ENCODE data around the gene CPNE2. TPM values are rescaled to one million over a fixed set of nuclear protein-coding genes. Genes with fewer than 3 reads are reported as not detected.
A peak's percentile ranks its signal among the peaks of the same experiment; 100 is the strongest.
"Not testable (repeated sequence)": the region's sequence is repeated elsewhere in the genome, so short reads cannot be mapped to it uniquely, and the experiment has no call there.

The CPNE2 gene
- total RNA-seq, 1 donor from 2014 or later = 64.5 TPM

DNA sequence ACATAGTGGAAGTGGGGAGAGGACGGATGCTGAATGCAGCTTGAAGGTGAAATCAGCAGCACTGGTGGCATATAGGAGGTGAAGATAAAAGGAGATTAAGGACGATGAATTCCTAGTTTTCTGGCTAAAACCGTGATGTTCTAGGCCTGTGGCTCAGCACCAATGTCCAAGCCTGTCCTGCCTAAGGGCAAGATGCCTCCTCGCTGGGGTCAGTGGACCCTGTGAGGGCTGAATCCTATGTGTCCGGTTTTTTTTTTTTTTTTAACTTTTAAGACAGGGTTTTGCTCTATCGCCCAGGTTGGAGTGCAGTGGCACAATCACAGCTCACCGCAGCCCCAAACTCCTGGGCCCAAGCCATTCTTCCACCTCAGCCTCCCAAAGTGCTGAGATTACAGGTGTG, 12.8 kb downstream of the CPNE2 start:
- intact Hi-C loops (cut with DNase I) = no loop called here

DNA sequence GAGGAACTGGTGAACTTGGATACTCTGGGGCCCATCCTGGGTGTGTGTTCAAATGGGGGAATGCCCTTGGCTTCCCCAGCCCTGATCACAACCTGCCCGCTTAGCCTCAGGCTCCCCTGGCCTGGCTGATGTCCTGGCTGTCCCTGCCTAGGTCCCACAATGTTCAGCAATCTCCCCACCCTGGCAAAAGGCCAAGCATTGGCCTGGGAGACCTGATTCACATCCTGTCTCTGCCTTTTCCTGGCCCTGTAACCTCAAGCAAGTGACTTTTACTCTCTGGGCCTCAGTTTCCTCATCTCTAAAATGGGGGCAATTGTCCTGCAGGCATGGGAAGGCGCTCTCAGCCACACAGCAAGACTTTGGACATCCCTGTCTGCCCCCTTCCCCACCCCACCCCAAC, 14.4 kb downstream of the CPNE2 start:
- Histone ChIP-seq H3K27me3 (no peaks in the 10 kb centered on the region), H3K27ac (no peak overlapping the region), H3K9me3 (no peaks in the 10 kb centered on the region), H3K4me1 (no peaks in the 10 kb centered on the region), H3K4me3 (no peak overlapping the region), H3K36me3 (no peaks in the 10 kb centered on the region)
- intact Hi-C loops (cut with DNase I) = no loop called here
- DNase-seq (no peak), ATAC-seq (peak; percentile 28)
- TF ChIP-seq, protein P1, sequence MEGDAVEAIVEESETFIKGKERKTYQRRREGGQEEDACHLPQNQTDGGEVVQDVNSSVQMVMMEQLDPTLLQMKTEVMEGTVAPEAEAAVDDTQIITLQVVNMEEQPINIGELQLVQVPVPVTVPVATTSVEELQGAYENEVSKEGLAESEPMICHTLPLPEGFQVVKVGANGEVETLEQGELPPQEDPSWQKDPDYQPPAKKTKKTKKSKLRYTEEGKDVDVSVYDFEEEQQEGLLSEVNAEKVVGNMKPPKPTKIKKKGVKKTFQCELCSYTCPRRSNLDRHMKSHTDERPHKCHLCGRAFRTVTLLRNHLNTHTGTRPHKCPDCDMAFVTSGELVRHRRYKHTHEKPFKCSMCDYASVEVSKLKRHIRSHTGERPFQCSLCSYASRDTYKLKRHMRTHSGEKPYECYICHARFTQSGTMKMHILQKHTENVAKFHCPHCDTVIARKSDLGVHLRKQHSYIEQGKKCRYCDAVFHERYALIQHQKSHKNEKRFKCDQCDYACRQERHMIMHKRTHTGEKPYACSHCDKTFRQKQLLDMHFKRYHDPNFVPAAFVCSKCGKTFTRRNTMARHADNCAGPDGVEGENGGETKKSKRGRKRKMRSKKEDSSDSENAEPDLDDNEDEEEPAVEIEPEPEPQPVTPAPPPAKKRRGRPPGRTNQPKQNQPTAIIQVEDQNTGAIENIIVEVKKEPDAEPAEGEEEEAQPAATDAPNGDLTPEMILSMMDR (IDR thresholded peaks at IDR 0.05) = no peak

More for the DNA sequence above, 12.8 kb downstream of the CPNE2 start:
- peaks cover 1% of the 10 kb centered on the region for H3K4me1 ChIP-seq
- H3K36me3 ChIP-seq = no peaks in the 10 kb centered on the region
- H3K27me3 ChIP-seq = no peaks in the 10 kb centered on the region
- TF ChIP-seq, protein P1 (IDR thresholded peaks at IDR 0.05) = no peak
- H3K27ac ChIP-seq = no peak overlapping the region
- no peaks in the 10 kb centered on the region for H3K9me3 ChIP-seq
- no peak for ATAC-seq
- DNase-seq = no peak
- H3K4me3 ChIP-seq = no peak overlapping the region

DNA sequence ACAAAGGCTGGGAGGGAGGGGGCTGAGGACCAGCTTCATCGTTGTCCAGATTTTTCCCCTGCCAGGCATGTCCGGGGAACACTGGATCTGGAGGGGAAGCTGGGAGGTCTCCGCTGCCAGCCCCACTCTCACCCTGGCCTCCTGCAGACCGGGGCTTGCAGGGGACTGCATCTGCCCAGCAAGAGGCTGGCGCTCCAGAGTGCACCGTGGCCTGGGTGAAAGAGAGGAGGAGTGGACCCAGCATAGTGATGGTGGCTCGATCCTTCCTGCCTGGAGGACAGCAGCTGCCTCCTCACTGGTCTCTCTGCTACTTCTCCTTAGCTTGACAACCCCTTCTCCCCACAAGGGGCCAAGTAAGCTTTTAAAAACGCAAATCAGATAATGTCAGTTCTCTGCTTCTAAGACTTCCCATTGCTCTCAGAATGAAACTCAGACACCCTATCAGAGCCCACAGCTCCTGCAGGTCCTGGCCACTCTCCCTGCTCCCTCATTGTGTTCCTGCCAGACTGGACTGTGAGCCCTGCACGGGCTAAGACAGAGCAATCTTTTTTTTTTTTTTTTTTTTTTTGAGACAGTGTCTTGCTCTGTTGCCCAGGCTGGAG, 15.0 kb downstream of the CPNE2 start:
- Histone ChIP-seq H3K9me3 (no peaks in the 10 kb centered on the region), H3K4me3 (no peak overlapping the region), H3K4me1 (no peaks in the 10 kb centered on the region), H3K36me3 (no peaks in the 10 kb centered on the region), H3K27me3 (no peaks in the 10 kb centered on the region), H3K27ac (no peak overlapping the region)
- no peak for ATAC-seq
- TF ChIP-seq, protein P1 (IDR thresholded peaks at IDR 0.05) = no peak
- intact Hi-C loops (cut with DNase I) = no loop called here
- no peak for DNase-seq

DNA sequence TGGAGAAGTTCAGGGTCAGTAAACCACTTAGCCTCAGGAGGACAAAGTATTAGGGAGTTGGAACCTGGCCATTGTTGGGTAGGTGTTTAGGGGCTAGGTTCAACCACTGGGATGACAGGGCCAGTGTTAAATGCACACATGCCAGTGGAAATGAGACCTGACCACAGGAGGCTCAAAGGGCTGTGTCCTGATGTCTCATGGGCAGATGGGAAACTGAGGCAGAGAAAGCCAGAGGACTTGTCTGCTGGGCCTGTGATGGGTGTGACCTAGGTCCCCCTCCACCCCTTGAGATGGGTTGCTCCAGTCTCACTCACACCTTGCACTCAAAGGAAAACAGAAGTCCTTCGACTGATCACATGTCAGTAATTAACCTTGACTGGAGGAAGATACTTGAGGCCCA, 16.0 kb downstream of the CPNE2 start:
- no peak overlapping the region for H3K27ac ChIP-seq
- H3K4me1 ChIP-seq = no peaks in the 10 kb centered on the region
- intact Hi-C loops (cut with DNase I) = no loop called here
- H3K36me3 ChIP-seq = peaks cover 3% of the 10 kb centered on the region
- H3K27me3 ChIP-seq = no peaks in the 10 kb centered on the region
- no peak overlapping the region for H3K4me3 ChIP-seq
- DNase-seq (no peak), ATAC-seq (no peak)
- TF ChIP-seq, protein P1 (IDR thresholded peaks at IDR 0.05) = no peak
- no peaks in the 10 kb centered on the region for H3K9me3 ChIP-seq

DNA sequence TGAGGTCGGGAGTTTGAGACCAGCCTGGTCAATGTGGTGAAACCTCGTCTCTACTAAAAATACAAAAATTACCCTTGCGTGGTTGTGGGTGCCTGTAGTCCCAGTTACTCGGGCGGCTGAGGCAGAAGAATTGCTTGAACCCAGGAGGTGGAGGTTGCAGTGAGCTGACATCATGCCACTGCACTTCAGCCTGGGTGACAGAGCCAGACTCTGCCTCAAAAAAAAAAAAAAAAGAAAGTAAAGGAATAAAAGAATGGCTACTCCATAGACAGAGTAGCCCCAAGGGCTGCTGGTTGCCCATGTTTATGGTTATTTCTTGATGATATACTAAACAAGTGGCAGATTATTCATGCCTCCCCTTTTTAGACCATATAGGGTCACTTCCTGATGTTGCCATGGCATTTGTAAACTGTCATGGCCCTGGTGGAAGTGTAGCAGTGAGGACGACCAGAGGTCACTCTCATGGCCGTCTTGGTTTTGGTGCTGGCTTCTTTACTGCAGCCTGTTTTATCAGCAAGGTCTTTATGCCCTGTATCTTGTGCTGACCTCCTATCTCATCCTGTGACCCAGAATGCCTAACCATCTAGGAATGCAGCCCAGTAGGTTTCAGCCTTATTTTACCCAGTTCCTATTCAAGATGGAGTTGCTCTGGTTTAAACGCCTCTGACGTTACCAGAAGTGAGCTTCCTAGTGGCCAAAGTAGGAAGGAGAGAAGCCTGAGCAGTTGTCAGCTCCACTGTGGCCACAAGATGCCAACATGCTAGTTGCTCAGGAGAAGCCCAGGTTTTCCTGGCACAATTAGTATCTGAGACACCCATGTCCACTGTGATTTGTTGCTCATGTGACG, 17.1 kb downstream of the CPNE2 start:
- intact Hi-C loops (cut with DNase I); ATAC-seq; H3K4me3 ChIP-seq: not testable (repeated sequence)

DNA sequence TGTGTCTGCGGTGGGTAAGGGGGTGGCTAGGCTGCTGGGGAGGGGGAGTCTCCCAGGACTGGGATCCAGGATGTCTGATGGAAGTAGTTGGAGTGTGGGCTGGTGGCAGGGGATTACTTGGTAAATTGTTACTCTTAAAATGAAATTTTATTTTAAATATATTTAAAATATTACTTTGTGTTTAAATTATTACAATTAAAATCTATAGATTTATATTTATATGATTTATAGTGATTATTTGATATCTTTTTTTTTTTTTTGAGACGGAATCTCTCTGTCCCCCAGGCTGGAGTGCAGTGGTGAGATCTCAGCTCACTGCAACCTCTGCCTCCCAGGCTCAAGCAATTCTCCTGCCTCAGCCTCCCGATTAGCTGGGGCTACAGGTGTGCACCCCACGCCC, 18.6 kb downstream of the CPNE2 start:
- TF ChIP-seq, protein P1 (IDR thresholded peaks at IDR 0.05) = no peak
- no peaks in the 10 kb centered on the region for H3K27me3 ChIP-seq
- intact Hi-C loops (cut with DNase I) = no loop called here
- H3K27ac ChIP-seq = no peak overlapping the region
- no peak for DNase-seq
- ATAC-seq = no peak
- no peak overlapping the region for H3K4me3 ChIP-seq
- H3K36me3 ChIP-seq = peaks cover 14% of the 10 kb centered on the region
- H3K9me3 ChIP-seq = no peaks in the 10 kb centered on the region
- H3K4me1 ChIP-seq = peaks cover 3% of the 10 kb centered on the region

More for the DNA sequence above, 17.1 kb downstream of the CPNE2 start:
- not testable (repeated sequence) for H3K27me3 ChIP-seq, DNase-seq, H3K27ac ChIP-seq, H3K4me1 ChIP-seq, H3K9me3 ChIP-seq
- peaks cover 13% of the 10 kb centered on the region for H3K36me3 ChIP-seq
